ENCODE results near the gene GASK1A. TPM values are rescaled to one million over a fixed set of nuclear protein-coding genes. Genes with fewer than 3 reads are reported as not detected.

The GASK1A gene
- total RNA-seq, 1 donor from 2014 or later = 0.09 TPM

- Mint-ChIP-seq H3K4me3 (ENCODE audit: unreplicated experiment) (no peak overlapping the region), H3K36me3 (ENCODE audit: low read depth, unreplicated experiment) (peaks cover 1% of the 10 kb centered on the region), H3K27ac (ENCODE audit: unreplicated experiment) (no peak overlapping the region), H3K4me1 (ENCODE audit: low read depth, unreplicated experiment) (no peaks in the 10 kb centered on the region), H3K27me3 (ENCODE audit: low read depth, unreplicated experiment) (no peaks in the 10 kb centered on the region), H3K9me3 (ENCODE audit: unreplicated experiment) (no peaks in the 10 kb centered on the region)
- H3K4me2 ChIP-seq (ENCODE audit: low read length) = no peak overlapping the region
- no peaks in the 10 kb centered on the region for H3K4me1 ChIP-seq (ENCODE audit: insufficient read depth, low read length)
- no peaks in the 10 kb centered on the region for H3K27me3 ChIP-seq (ENCODE audit: insufficient read depth, low read length)
- no peak for TF ChIP-seq CTCF (IDR thresholded peaks at IDR 0.05; ENCODE audit: insufficient read depth, low read depth, low read length)
- TF ChIP-seq EZH2 (IDR thresholded peaks at IDR 0.05; ENCODE audit: insufficient read depth, low read length) = no peak
- FAIRE-seq (no peak), DNase-seq (ENCODE audit: low read depth) (no peak)
- H3K27ac ChIP-seq (ENCODE audit: low read depth, low read length) = no peak overlapping the region
- H3K79me2 ChIP-seq (ENCODE audit: insufficient read depth, low read length) = no peaks in the 10 kb centered on the region
- H4K20me1 ChIP-seq (ENCODE audit: insufficient read depth, low read length) = peaks cover 8% of the 10 kb centered on the region
- no peak overlapping the region for H3K4me3 ChIP-seq (ENCODE audit: insufficient read depth, low read depth, low read length)
- no peak overlapping the region for H3K9ac ChIP-seq (ENCODE audit: low read length)
- no peaks in the 10 kb centered on the region for H3K9me3 ChIP-seq (ENCODE audit: insufficient read depth, low read depth, low read length)
- no peak overlapping the region for H2AFZ ChIP-seq (ENCODE audit: low read depth, low read length)
- no peaks in the 10 kb centered on the region for H3K36me3 ChIP-seq (ENCODE audit: insufficient read depth, low read length)
Observed at GRCh38 chr3:43094851-43095250, 115.7 kb downstream of the GASK1A start.

GRCh38 chr3:43095370-43095769 is 116.3 kb downstream of the GASK1A start:
- Histone ChIP-seq H2AFZ (ENCODE audit: low read depth, low read length) (no peak overlapping the region), H3K79me2 (ENCODE audit: insufficient read depth, low read length) (no peaks in the 10 kb centered on the region), H3K9me3 (ENCODE audit: insufficient read depth, low read depth, low read length) (no peaks in the 10 kb centered on the region), H3K9ac (ENCODE audit: low read length) (no peak overlapping the region), H4K20me1 (ENCODE audit: insufficient read depth, low read length) (peaks cover 8% of the 10 kb centered on the region), H3K4me2 (ENCODE audit: low read length) (no peak overlapping the region), H3K27me3 (ENCODE audit: insufficient read depth, low read length) (no peaks in the 10 kb centered on the region), H3K4me1 (ENCODE audit: insufficient read depth, low read length) (no peaks in the 10 kb centered on the region), H3K36me3 (ENCODE audit: insufficient read depth, low read length) (no peaks in the 10 kb centered on the region), H3K27ac (ENCODE audit: low read depth, low read length) (no peak overlapping the region), H3K4me3 (ENCODE audit: insufficient read depth, low read depth, low read length) (no peak overlapping the region)
- Mint-ChIP-seq H3K9me3 (ENCODE audit: unreplicated experiment) (no peaks in the 10 kb centered on the region), H3K36me3 (ENCODE audit: low read depth, unreplicated experiment) (peaks cover 1% of the 10 kb centered on the region), H3K27me3 (ENCODE audit: low read depth, unreplicated experiment) (no peaks in the 10 kb centered on the region), H3K27ac (ENCODE audit: unreplicated experiment) (no peak overlapping the region), H3K4me3 (ENCODE audit: unreplicated experiment) (no peak overlapping the region), H3K4me1 (ENCODE audit: low read depth, unreplicated experiment) (no peaks in the 10 kb centered on the region)
- no peak for FAIRE-seq
- no peak for TF ChIP-seq CTCF (IDR thresholded peaks at IDR 0.05; ENCODE audit: insufficient read depth, low read depth, low read length)
- no peak for TF ChIP-seq EZH2 (IDR thresholded peaks at IDR 0.05; ENCODE audit: insufficient read depth, low read length)
- DNase-seq (ENCODE audit: low read depth) = no peak

GRCh38 chr3:43096761-43097160 is 117.7 kb downstream of the GASK1A start:
- no peaks in the 10 kb centered on the region for H3K27me3 ChIP-seq (ENCODE audit: insufficient read depth, low read length)
- no peaks in the 10 kb centered on the region for H3K4me1 Mint-ChIP-seq (ENCODE audit: low read depth, unreplicated experiment)

More at GRCh38 chr3:43096761-43097160, 117.7 kb downstream of the GASK1A start:
- Histone ChIP-seq H3K4me1 (ENCODE audit: insufficient read depth, low read length) (no peaks in the 10 kb centered on the region), H2AFZ (ENCODE audit: low read depth, low read length) (no peak overlapping the region), H3K9me3 (ENCODE audit: insufficient read depth, low read depth, low read length) (no peaks in the 10 kb centered on the region), H3K36me3 (ENCODE audit: insufficient read depth, low read length) (no peaks in the 10 kb centered on the region), H3K27ac (ENCODE audit: low read depth, low read length) (no peak overlapping the region), H3K4me3 (ENCODE audit: insufficient read depth, low read depth, low read length) (no peak overlapping the region), H3K79me2 (ENCODE audit: insufficient read depth, low read length) (no peaks in the 10 kb centered on the region), H3K4me2 (ENCODE audit: low read length) (no peak overlapping the region), H3K9ac (ENCODE audit: low read length) (no peak overlapping the region), H4K20me1 (ENCODE audit: insufficient read depth, low read length) (peaks cover 8% of the 10 kb centered on the region)
- Mint-ChIP-seq H3K27ac (ENCODE audit: unreplicated experiment) (no peak overlapping the region), H3K9me3 (ENCODE audit: unreplicated experiment) (no peaks in the 10 kb centered on the region), H3K4me3 (ENCODE audit: unreplicated experiment) (no peak overlapping the region), H3K36me3 (ENCODE audit: low read depth, unreplicated experiment) (peaks cover 1% of the 10 kb centered on the region), H3K27me3 (ENCODE audit: low read depth, unreplicated experiment) (peaks cover 4% of the 10 kb centered on the region)
- TF ChIP-seq CTCF (IDR thresholded peaks at IDR 0.05; ENCODE audit: insufficient read depth, low read depth, low read length) (no peak), EZH2 (IDR thresholded peaks at IDR 0.05; ENCODE audit: insufficient read depth, low read length) (no peak)
- DNase-seq (ENCODE audit: low read depth) (no peak), FAIRE-seq (no peak)

Data from astrocyte (in vitro differentiated cells and primary cell).